Caki2 (cell line): ENCODE measurements around the gene ZDHHC24. TPM values are rescaled to one million over a fixed set of nuclear protein-coding genes. Genes with fewer than 3 reads are reported as not detected.
"Not testable (repeated sequence)": the region's sequence is repeated elsewhere in the genome, so short reads cannot be mapped to it uniquely, and the experiment has no call there.

Experiments used
- DNase-seq: peaks from one replicate; pipeline ENCODE4 v3.0.0-alpha.2; 2015; ENCODE audit warnings: low read depth
- in situ Hi-C: cut with HindIII; loops from 2 replicates; pipeline ENCODE4 v1.10.0; 2016; ENCODE audit warnings: low sequenced_read_pairs, low pct_unique_long_range_greater_than_20kb, mixed read lengths
- total RNA-seq: library from RNA; depleted of rRNA; stranded (reverse); fragments of >200 nt; shearing (Covaris generic); gene quantifications from 2 replicates; pipeline ENCODE4 v1.2.3, GENCODE V29; 2014; ENCODE audit warnings: low replicate concordance

Gene ZDHHC24
- total RNA-seq, 1 experiment from 2014 or later: 10.9 TPM

GRCh38 chr11:66549696-66550095 lies 3.8 kb upstream of the ZDHHC24 start:
- in situ Hi-C loops: no loop called here

GRCh38 chr11:66548774-66549630 lies 3.2 kb upstream of the ZDHHC24 start:
- in situ Hi-C loops: no loop called here
- DNase-seq: no peak

More at GRCh38 chr11:66549696-66550095, 3.8 kb upstream of the ZDHHC24 start:
- DNase-seq: no peak

- in situ Hi-C loops: no loop called here
- no peak for DNase-seq
Observed at GRCh38 chr11:66548041-66548440, 2.2 kb upstream of the ZDHHC24 start.

GRCh38 chr11:66547662-66548009 lies 1.8 kb upstream of the ZDHHC24 start:
- no peak for DNase-seq

GRCh38 chr11:66546966-66547661 lies 1.3 kb upstream of the ZDHHC24 start:
- in situ Hi-C loops: no loop called here
- no peak for DNase-seq

More at GRCh38 chr11:66547662-66548009, 1.8 kb upstream of the ZDHHC24 start:
- in situ Hi-C loops: no loop called here

GRCh38 chr11:66546368-66546965 lies 619 bp upstream of the ZDHHC24 start, which contains the start of gene ACTN3:
Gene ACTN3 (plus strand): TSS chr11:66546903. CDS start chr11:66546938, 35 bp downstream.
- in situ Hi-C loops: no loop called here
- no peak for DNase-seq

- in situ Hi-C loops, DNase-seq: not testable (repeated sequence)
Observed at GRCh38 chr11:66544952-66545351, 896 bp downstream of the ZDHHC24 start.

GRCh38 chr11:66543263-66544107 lies 2.4 kb downstream of the ZDHHC24 start:
- in situ Hi-C loops: no loop called here

GRCh38 chr11:66542362-66542761 lies 3.5 kb downstream of the ZDHHC24 start:
- in situ Hi-C loops: no loop called here
- DNase-seq: no peak

More at GRCh38 chr11:66543263-66544107, 2.4 kb downstream of the ZDHHC24 start:
- DNase-seq: no peak

GRCh38 chr11:66541892-66542291 lies 4.0 kb downstream of the ZDHHC24 start:
- in situ Hi-C loops: no loop called here

GRCh38 chr11:66540598-66540997 lies 5.2 kb downstream of the ZDHHC24 start:
- DNase-seq, in situ Hi-C loops: not testable (repeated sequence)

More at GRCh38 chr11:66541892-66542291, 4.0 kb downstream of the ZDHHC24 start:
- DNase-seq: no peak

- no peak for DNase-seq
- in situ Hi-C loops: no loop called here
Observed at GRCh38 chr11:66539870-66540213, 6.0 kb downstream of the ZDHHC24 start.

GRCh38 chr11:66539170-66539869 lies 6.5 kb downstream of the ZDHHC24 start:
- in situ Hi-C loops: no loop called here
- DNase-seq: no peak

- in situ Hi-C loops: no loop called here
- DNase-seq: no peak
Observed at GRCh38 chr11:66532784-66533183, 13.1 kb downstream of the ZDHHC24 start.

- DNase-seq: no peak
- in situ Hi-C loops: no loop called here
Observed at GRCh38 chr11:66531841-66532240, 14.0 kb downstream of the ZDHHC24 start.

GRCh38 chr11:66530927-66531709 lies 14.7 kb downstream of the ZDHHC24 start:
- DNase-seq: no peak
- in situ Hi-C loops: no loop called here

GRCh38 chr11:66529655-66530054 lies 16.2 kb downstream of the ZDHHC24 start:
- in situ Hi-C loops: no loop called here
- DNase-seq: no peak
